SK-N-SH treated with all-trans-retinoic acid at 6 μM for 48 hours (cell line): Measurements from ENCODE around the gene NDOR1.

Experiments
- ESRRG ChIP-seq: fragments of 250-450 bp; sonication (Bioruptor Pico); IDR thresholded peaks from 2 replicates; pipeline ENCODE4 v1.6.1; 2021; ENCODE audit warnings: mild to moderate bottlenecking
- TCF4 ChIP-seq: fragments of 250-450 bp; sonication (Bioruptor Pico); IDR thresholded peaks from 2 replicates; pipeline ENCODE4 v1.8.0; 2021; ENCODE audit warnings: mild to moderate bottlenecking, moderate library complexity, borderline replicate concordance
- ZFP3 ChIP-seq: fragments of 250-450 bp; sonication (Bioruptor Pico); IDR thresholded peaks from 2 replicates; pipeline ENCODE4 v1.5.0; 2020; ENCODE audit warnings: mild to moderate bottlenecking, moderate library complexity
- ZNF70 ChIP-seq: fragments of 450-650 bp; formaldehyde crosslinking; IDR thresholded peaks from 2 replicates; pipeline ENCODE4 v1.5.0; 2020; ENCODE audit warnings: mild to moderate bottlenecking, moderate library complexity
- ZNF8 ChIP-seq: fragments of 450-650 bp; formaldehyde crosslinking; IDR thresholded peaks from 2 replicates; pipeline ENCODE4 v1.5.0; 2020; ENCODE audit warnings: mild to moderate bottlenecking, moderate library complexity
- TF ChIP-seq, protein P1 (sequence below): fragments of 250-450 bp; sonication (Bioruptor Pico); IDR thresholded peaks from 2 replicates; pipeline ENCODE4 v1.8.0; 2021; ENCODE audit warnings: low read depth, mild to moderate bottlenecking, moderate library complexity, borderline replicate concordance
- TF ChIP-seq, protein P2 (sequence below): fragments of 250-450 bp; sonication (Bioruptor Pico); IDR thresholded peaks from 2 replicates; pipeline ENCODE4 v1.5.1; 2020; ENCODE audit warnings: low read depth, mild to moderate bottlenecking, moderate library complexity

DNA sequence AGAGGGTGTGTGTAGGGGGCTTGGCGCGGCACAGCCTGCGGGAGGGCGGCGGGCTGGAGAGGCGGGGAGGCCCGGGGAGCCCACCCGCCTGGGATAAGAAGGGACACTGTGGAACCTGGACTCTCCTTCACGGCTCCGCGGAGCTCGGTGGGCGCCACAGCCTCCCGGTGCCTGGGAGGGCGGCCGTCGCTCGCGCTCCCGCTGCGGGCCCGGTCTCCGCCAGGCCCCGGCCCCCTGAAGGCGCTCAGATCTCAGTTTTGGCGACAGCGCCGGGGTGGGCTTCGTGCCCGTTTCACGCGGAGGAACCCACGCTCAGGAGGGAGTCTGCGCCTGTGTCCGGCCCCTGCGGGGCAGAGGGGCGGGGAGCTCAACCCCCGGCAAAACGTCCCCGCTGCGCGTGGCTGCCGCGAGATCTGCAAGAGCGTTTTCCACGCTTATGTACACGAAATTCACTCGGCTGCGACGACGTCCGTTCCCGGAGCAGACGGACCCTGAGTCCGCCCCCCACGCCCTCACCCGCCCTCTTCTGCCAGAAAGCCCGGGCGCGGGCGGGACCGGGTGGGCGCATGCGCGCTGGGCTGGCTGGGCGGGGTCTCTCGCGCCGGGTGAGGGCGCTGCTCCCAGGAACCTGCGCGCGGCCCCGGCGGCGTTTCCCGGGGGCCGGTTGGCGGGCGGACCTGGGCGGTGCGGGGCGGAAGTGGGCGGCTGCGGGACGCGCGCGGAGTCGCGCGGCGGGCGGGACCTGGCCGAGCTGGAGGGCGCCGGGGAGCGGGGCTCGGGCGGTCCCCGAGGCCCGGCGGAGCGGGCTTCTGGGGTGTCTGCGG is 49.3 kb downstream of the NDOR1 start, which contains the start of gene NELFB:
- TF ChIP-seq ZNF8 (CRISPR knock-in tag) = no peak
- TF ChIP-seq ZFP3 = no peak
- TF ChIP-seq ZNF70 = no peak
- TF ChIP-seq, protein P1, sequence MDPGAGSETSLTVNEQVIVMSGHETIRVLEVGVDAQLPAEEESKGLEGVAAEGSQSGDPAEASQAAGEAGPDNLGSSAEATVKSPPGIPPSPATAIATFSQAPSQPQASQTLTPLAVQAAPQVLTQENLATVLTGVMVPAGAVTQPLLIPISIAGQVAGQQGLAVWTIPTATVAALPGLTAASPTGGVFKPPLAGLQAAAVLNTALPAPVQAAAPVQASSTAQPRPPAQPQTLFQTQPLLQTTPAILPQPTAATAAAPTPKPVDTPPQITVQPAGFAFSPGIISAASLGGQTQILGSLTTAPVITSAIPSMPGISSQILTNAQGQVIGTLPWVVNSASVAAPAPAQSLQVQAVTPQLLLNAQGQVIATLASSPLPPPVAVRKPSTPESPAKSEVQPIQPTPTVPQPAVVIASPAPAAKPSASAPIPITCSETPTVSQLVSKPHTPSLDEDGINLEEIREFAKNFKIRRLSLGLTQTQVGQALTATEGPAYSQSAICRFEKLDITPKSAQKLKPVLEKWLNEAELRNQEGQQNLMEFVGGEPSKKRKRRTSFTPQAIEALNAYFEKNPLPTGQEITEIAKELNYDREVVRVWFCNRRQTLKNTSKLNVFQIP (CRISPR knock-in tag) = no peak
- TF ChIP-seq TCF4 (CRISPR knock-in tag) = no peak
- TF ChIP-seq ESRRG (CRISPR knock-in tag) = no peak
- TF ChIP-seq, protein P2, sequence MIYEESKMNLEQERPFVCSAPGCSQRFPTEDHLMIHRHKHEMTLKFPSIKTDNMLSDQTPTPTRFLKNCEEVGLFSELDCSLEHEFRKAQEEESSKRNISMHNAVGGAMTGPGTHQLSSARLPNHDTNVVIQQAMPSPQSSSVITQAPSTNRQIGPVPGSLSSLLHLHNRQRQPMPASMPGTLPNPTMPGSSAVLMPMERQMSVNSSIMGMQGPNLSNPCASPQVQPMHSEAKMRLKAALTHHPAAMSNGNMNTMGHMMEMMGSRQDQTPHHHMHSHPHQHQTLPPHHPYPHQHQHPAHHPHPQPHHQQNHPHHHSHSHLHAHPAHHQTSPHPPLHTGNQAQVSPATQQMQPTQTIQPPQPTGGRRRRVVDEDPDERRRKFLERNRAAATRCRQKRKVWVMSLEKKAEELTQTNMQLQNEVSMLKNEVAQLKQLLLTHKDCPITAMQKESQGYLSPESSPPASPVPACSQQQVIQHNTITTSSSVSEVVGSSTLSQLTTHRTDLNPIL (CRISPR knock-in tag) = no peak
